Activated CD8-positive, alpha-beta memory T cell treated with anti-CD3 and anti-CD28 coated beads, Interleukin-2, amount 50 U/mL, for 48 hours (primary cell): ENCODE measurements around the gene POMT2.
"Not testable (repeated sequence)": the region's sequence is repeated elsewhere in the genome, so short reads cannot be mapped to it uniquely, and the experiment has no call there.

Source experiments
- DNase-seq: peaks from one replicate; pipeline ENCODE4 v3.0.0-alpha.2; 2020

POMT2 gene

DNA sequence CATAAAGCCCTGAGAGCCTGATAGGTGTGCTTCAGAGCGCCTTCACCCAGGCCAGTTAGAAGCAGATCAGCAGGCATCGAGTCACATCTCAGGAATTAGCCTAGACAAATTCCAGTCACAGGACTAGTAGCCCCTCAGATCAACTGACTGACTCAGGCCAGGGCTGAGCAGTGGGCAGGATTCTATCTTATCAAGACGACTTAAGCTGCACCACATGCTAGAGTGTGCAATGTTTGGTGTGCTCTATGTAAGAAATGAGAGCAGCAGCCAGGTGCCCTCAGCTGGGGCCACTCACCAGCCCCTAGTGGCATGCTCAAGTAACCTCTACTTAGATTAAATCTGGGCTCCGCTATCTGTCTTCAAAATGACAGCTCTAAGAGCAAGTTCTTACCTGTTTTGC is 30.0 kb downstream of the POMT2 start:
- DNase-seq = no peak

DNA sequence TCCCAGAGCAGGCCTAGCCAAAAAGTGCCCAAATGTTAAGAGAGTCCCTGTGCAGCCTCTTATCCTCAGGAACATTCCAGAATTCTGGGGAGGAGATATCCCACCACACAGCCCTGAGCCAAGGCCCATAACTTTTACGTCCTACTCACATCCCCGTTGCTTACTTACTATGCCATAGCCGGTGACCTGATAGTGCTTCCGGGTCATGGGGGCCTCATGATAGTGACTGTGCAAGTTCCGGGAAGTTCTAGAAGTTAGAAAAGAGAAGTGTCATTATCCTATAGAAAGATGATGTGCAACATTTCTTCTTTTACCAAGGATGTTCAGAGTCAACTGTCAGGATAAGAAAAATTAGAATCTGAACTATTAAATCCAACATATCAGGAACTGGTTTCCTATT is 34.1 kb downstream of the POMT2 start:
- DNase-seq = no peak

DNA sequence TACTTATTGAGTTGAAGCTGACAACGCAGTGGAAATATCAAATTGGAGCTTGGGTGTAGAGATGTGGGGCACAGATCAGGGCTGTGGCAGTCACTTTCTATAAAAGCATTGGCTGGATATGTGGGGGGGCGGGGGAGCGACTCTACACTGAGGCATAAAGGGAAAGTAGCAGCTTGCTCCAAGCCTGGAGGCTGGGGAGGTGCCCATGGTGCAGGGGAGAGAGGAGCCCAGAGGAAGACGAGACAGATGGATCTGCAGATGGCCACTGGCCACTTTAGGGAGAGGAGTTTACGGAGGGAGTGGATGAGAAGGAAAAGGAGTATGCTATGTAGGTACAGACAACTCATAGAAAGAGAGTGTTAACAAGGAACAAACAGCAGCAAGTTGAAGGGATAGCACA is 36.2 kb downstream of the POMT2 start:
- DNase-seq = no peak

DNA sequence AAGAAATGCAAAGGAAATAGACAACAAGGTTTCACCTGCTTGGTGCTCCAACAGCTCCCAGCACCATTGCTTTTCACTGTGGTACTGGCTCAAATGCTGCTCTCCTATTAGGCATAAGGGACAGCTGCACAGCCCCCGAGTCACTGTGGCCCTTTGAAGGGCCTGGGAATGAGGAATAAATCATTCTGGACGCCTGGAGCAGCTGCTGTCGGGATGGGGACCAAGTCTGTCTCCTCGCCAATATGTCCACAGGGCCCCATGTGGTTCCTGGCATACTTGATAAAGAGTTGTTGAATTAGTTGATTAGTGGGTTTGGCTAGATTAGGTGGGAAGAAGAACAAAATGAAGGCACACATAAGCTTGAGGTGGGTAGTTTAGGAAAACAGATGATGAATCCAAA is 36.6 kb downstream of the POMT2 start:
- no peak for DNase-seq

DNA sequence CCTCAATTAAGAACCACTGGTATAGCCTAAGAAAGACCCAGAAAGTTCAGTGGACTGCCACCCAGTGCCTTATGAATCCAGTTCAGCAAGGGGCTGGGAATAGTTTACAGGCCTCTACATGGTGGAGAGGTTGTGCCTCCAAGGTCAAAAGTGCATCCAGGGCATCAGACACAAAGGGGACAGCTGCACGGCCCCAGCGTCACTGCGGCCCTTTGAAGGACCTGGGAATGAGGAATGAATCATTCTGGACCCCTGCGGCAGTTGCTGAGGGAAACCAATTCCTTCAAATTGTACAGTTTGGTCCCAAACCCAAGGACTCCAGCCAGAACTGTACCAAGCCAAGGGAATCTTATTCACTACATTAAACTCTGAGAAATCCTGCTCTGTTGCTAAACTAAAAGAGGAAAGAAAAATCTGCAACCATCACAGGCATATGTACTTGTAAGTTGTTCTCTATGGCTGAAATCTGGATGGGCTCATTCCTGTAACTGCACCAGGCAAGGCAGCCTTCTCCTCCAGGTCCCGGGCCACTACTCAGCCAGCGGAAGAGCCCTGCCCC is 38.8 kb downstream of the POMT2 start:
- DNase-seq = no peak

DNA sequence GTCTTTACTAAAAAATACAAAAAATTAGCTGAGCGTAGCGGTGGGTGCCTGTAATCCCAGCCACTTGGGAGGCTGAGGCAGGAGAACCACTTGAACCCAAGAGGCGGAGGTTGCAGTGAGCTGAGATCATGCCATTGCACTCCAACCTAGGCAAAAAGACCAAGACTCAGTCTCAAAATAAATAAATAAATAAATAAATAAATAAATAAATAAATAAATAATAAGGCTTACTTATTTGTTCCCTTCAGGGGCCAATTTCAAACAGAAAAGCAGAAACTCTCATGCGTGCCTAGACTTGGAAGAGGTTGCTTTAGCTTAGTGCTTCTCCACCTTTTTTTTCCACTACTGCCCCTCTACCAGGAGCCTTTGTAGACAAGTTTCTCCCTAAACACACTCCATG is 39.8 kb downstream of the POMT2 start:
- not testable (repeated sequence) for DNase-seq

GRCh38 chr14:77279719-77280118 is 41.0 kb downstream of the POMT2 start:
- DNase-seq = no peak

- no peak for DNase-seq
Measured at GRCh38 chr14:77278461-77279230, 42.0 kb downstream of the POMT2 start.

- DNase-seq = no peak
Measured at GRCh38 chr14:77276959-77277358, 43.7 kb downstream of the POMT2 start.

DNA sequence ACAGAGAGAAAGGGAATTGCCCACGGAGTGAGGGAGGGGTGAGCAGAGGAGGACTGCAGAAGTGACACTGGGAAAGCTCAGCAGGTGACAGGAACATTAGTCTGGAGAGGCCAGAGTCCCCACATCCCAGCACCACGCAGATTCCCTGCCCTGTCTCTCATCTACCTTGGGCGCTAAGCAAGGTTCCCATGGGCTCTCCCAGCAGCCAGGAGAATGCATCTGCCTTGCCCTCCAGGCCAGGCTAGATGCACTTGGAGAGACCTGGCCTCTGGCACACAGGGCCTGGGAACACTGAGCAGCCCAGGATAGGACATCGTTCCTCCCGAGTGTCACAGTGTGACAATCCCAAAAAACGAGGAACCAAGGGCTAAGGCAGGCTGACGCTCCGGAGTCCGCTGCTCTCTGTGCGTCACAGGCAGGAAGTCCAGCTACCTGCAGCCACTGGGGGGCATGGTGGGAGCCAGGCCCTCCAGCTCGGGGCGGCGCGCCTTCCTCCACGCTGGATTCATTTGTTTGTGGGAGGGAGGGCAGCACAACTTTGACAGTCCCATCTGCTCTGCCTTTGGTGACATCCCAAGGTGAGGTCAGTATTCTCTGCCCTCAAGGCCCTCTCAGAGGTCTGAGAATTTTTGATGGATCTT is 44.3 kb downstream of the POMT2 start:
- no peak for DNase-seq

GRCh38 chr14:77275601-77276017 is 45.1 kb downstream of the POMT2 start:
- DNase-seq = no peak

DNA sequence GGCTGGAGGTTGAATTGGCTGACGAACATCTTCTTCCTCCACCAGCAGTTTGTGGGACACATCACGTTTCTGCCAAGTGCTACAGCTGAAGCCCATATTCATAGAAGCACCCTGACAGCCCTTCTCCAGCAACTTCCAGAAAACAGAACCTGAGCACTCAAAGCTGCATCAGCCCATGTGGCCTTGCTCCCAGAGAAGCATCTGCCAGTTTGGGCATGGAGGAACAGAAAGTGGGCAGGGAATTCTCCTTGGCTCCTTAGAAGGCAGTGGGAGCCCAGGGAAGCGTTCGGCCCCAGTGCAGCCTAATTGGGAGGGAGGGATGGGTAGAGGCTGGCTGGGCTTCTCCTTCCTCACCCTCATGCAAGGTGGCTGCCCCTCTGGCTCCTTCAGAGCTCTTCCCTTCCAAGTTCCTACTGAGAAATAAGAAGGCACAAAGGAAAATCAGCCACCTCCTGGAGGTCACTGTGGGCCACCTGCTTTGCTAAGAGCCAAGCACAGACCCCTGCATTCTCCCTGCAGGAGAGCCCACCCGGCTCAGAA is 45.6 kb downstream of the POMT2 start:
- no peak for DNase-seq

DNA sequence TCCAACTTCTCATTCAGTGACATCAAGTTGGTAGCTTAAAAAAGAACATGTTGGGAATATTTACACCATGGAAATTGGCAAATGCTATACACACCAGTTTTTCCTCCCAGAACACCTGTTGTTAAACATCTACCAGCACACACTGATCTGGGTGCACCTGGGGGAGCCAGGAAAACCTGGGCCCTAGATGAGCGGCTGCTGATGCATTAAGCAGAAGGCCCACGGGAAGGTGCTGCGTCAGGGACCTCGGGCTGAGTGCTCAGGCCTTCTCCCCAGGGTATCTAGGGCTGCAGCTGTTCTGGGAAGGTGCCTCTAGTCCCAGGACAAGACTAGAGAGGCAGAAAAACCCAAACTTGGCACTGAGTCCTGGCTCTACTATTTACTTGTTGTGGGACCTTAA is 46.9 kb downstream of the POMT2 start:
- DNase-seq = no peak

- no peak for DNase-seq
Measured at GRCh38 chr14:77272261-77272660, 48.4 kb downstream of the POMT2 start.

- no peak for DNase-seq
Measured at GRCh38 chr14:77271113-77271710, 49.5 kb downstream of the POMT2 start, which contains the start of gene NGB. Gene NGB, minus strand, starts transcription at chr14:77271206. Its CDS starts 269 bp downstream, at chr14:77270937.

- DNase-seq = no peak
Measured at GRCh38 chr14:77270361-77271112, 50.1 kb downstream of the POMT2 start.

- DNase-seq = no peak
Measured at GRCh38 chr14:77268989-77269600, 51.6 kb downstream of the POMT2 start.

GRCh38 chr14:77267937-77268699 is 52.6 kb downstream of the POMT2 start:
- DNase-seq = no peak

DNA sequence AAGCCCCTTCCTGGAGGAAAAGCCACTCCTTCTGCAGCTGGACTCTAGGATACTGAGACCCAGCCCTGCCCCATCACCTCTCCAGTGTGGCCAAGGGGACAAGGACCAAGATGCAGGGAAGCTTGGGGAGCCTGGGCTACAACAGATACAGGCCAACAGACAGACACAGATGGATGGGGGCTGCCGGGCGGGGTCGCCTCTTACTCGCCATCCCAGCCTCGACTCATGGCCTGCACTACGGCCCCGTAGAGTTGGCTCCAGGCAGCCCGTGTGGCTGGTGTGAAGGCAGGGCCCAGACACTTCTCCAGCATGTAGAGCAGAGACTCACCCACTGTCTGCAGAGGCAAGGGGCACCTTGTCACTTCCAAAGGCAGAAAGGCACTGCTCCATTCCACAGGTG is 54.3 kb downstream of the POMT2 start:
- no peak for DNase-seq

GRCh38 chr14:77265561-77266335 is 54.9 kb downstream of the POMT2 start:
- DNase-seq = no peak

DNA sequence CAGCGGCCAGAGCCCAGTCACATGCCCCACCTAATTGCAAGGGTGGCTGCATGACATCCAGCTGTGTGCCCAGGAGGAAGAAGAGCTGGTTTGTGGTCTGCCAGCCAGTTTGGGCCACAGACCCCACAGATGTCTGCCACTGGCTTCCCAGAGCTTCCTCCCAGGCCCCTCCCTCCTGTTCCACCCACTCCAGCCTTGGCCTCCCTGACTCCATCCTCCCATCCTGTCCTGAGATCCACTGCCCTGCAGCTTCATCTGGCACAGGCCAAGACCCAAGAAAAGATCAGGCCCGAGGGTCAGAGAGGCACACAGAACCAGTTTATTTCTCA is 55.5 kb downstream of the POMT2 start:
- no peak for DNase-seq
